H7 (cell line): ENCODE results near the gene CDR2L. TPM values are rescaled to one million over a fixed set of nuclear protein-coding genes. Genes with fewer than 3 reads are reported as not detected.

ENCODE experiments used
- DNase-seq: peaks from one replicate; pipeline ENCODE4 v3.0.0; 2012
- H3K27me3 ChIP-seq: 2 replicates; pipeline ENCODE4 v1.6.0; 2011; ENCODE audit warnings: mild to moderate bottlenecking, low read length; ENCODE audit not compliant: control insufficient read depth, insufficient read depth
- H3K36me3 ChIP-seq: replicated peaks from 2 replicates; pipeline ENCODE4 v1.5.1; 2011; ENCODE audit warnings: low read length; ENCODE audit not compliant: control insufficient read depth, insufficient read depth
- H3K4me3 ChIP-seq: 2 replicates; pipeline ENCODE4 v1.5.1; 2011; ENCODE audit warnings: low read depth, mild to moderate bottlenecking, control low read depth, low read length, moderate library complexity; ENCODE audit not compliant: insufficient read depth
- total RNA-seq: library from RNA; depleted of rRNA; stranded (reverse); fragments of >200 nt; shearing (Covaris generic); gene quantifications from 2 replicates; pipeline ENCODE4 v1.2.3, GENCODE V29; 2014; rRNA removed

CDR2L gene
- total RNA-seq, 1 experiment from 2014 or later = 23.5 TPM

DNA sequence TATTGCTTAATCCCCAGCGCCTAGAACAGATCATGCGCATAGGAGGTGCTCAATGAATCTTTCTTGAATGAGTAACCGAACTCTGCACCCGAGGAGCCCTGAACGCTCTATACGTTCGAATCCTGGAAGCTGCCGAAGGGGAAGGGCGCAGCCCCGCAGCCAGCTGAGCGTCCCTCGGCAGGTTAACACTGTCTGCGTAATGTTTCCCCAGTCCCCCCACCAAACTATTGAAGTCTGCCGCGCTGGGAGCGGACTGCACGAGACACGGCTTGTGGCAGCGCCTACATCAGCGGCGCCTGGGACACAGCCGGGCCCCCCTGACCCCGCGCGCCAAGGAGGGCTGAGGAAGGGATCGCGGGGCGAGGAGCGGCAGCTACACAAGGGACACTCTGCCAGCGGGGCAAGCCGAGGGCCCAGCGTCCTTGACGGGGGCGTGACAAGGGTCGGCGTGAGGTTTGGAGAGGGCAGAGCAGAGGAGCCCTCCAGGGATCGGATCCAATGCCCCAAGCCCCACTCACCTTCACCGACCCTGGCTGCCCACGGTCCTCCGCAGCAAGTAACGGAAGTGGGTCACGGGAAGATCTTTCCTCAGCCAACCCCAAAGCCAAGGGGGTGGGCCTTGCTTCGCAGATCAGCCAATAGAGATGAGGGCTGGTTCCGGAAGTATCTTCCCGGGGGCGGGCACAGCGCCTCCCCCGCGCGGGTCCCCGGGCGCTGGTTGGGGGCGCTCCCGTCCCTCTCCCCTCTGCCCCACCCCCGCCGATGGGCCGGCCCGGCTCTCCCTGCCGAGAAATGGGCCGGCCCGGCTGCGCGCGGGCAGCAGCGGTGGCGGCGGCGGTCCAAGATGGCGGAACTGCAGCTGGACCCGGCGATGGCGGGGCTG lies 59.2 kb downstream of the CDR2L start, which contains the start of the genes ATP5PD and KCTD2:
Gene ATP5PD, minus strand, starts transcription at position 563 of the 883 bp plus-strand sequence. CDS start 4,319 bp downstream, outside the sequence.
Gene KCTD2, plus strand, starts transcription at position 819 of the 883 bp plus-strand sequence. Its CDS starts 26 bp downstream, at position 845.
- DNase-seq = peak; percentile 99
- Histone ChIP-seq H3K27me3 (no peaks in the 10 kb centered on the region), H3K36me3 (peaks cover 10% of the 10 kb centered on the region), H3K4me3 (peak within 1 kb of the TSS; percentile 98)

DNA sequence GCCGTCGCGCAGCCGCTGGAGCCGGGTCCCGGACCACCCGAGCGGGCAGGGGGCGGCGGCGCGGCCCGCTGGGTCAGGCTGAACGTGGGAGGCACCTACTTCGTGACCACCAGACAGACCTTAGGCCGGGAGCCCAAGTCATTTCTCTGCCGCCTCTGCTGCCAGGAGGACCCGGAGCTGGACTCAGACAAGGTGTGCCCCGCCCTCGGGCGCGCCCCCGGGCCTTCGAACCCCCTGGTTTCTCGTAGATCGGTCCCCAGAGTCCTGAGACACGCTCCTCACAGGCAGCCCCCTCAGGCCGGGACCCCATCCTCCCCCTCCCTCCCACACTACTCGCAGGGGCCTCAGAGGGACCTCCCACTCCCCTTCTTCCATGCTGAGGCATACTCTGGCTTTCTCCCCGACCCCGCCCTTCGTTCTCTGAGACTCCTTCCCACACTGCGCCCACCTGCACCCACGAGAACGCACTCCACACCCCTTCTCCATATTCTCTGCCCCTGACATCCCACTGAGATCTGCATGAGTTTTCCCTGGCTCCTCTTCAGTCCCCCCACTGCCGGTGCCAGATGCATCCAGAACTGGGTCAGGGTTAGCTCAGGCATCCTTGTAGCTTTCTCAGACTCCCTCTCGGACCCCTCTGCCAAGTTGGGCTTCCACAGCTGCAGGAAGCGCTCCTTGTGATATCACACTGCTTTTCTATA lies 60.1 kb downstream of the CDR2L start:
- peaks cover 11% of the 10 kb centered on the region for H3K36me3 ChIP-seq
- peak overlapping the region; percentile 94 for H3K4me3 ChIP-seq
- DNase-seq = peak; percentile 70

DNA sequence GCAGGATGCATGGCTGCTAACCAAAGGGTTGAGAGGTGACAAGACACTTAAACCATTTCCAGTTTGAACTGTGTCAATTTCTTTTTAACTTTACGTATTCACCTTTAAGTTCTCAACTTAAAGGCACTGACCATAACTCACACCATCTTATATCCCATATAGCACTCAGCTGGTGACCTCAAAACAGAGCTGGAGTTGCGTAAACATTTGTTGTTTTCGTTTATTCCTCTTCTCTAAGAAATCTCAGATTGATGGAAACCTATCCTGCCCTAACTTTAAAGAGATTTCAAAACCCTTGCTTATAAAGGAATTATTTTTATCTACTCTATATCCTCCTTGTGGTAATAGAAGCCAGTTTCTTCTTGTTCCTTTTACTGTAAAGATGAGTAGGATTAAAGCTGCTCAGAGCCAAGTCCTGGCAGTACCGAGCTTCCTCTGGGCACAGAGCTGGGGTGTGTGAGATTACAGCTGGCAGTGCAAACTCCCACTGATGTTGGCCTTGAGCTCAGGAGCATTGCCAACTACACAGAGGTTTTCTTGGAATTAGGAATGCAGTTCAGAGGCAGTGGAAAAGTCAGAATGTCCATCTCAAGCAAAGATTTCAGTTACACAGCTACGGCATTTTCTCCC lies 60.9 kb downstream of the CDR2L start:
- Histone ChIP-seq H3K4me3 (peak overlapping the region; percentile 94), H3K27me3 (no peaks in the 10 kb centered on the region)
- DNase-seq = no peak

More for the DNA sequence above, 60.1 kb downstream of the CDR2L start:
- H3K27me3 ChIP-seq = no peaks in the 10 kb centered on the region

DNA sequence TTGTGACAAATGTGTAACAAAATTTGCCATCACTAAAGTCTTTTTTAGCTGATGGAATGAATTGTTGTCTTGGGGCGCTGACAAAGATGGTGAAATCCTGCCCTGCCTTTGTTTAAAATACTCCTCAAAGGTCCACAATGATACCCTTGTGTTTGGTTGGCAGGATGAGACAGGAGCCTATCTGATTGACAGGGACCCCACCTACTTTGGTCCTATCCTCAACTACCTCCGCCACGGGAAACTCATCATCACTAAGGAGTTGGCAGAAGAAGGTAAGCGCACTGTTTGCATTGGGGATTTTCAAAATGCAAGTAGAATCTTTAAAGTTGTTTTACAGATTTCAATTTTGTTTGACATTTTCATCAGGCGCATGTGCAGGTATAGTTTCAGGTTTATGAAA lies 61.6 kb downstream of the CDR2L start:
- Histone ChIP-seq H3K4me3 (no peak overlapping the region), H3K36me3 (peaks cover 19% of the 10 kb centered on the region)
- DNase-seq = no peak

More for the DNA sequence above, 60.9 kb downstream of the CDR2L start:
- peaks cover 17% of the 10 kb centered on the region for H3K36me3 ChIP-seq

DNA sequence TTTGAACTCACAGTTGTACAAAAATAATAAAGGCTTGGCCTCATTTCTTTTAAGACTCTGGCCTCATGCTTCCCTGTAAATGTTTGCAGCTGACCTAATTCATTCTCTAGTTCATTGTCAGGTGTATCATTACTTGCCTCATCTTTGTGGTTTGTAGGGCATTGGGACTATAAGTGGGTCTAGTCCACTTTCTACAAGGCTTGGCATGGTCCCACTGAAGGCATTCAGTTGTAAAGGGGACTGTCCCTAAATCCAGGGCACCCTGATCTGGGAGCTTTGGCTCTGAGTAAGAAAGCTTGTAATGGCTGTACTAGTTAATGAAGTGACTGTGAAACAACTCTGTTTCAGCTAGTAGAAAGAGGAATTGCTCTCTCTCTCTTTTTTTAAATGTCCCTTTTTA lies 62.3 kb downstream of the CDR2L start:
- Histone ChIP-seq H3K27me3 (no peaks in the 10 kb centered on the region), H3K36me3 (peaks cover 21% of the 10 kb centered on the region), H3K4me3 (no peak overlapping the region)
- DNase-seq = no peak

More for the DNA sequence above, 61.6 kb downstream of the CDR2L start:
- H3K27me3 ChIP-seq = no peaks in the 10 kb centered on the region

DNA sequence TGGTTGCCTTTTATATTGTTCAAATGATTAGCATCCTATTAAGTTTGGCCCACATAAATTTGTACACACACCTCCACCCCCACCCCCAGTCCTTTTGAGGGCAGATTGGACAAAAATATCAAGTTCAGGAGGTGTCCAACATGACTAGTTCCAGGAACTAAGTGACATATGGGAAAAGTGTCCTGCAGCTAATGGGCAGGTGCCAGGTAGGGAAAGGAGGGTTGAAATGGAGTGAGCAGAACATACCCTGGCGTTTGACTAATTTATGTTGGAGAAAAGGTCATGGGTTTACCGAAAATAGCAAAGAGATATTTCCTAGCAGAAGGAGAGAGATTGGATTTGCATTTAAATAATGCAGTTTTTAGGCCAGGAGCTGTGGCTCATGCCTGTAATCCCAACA lies 64.5 kb downstream of the CDR2L start:
- peaks cover 21% of the 10 kb centered on the region for H3K36me3 ChIP-seq
- no peaks in the 10 kb centered on the region for H3K27me3 ChIP-seq
- DNase-seq = no peak
- no peak overlapping the region for H3K4me3 ChIP-seq

Other genes with a start within 250 kb of the CDR2L start
- 63.1 and 79.1 TPM in 2 replicates for gene NHERF1, start 239.0 kb upstream of the CDR2L start, total RNA-seq
- 47.9 and 73.3 TPM in 2 replicates for gene NAT9, start 211.3 kb upstream of the CDR2L start, total RNA-seq
- not detected in 2 replicates for gene GRIN2C, start 127.7 kb upstream of the CDR2L start, total RNA-seq
- 4.9 and 9.7 TPM in 2 replicates for gene FDXR, start 114.6 kb upstream of the CDR2L start, total RNA-seq
- gene FADS6, start 94.0 kb upstream of the CDR2L start, total RNA-seq = 0.52 TPM in 1 of 2 replicates, not detected in the other
- 0.59 and 1.3 TPM in 2 replicates for gene USH1G, start 64.4 kb upstream of the CDR2L start, total RNA-seq
- gene OTOP2, start 63.4 kb upstream of the CDR2L start, total RNA-seq = not detected in 2 replicates
- gene OTOP3, start 51.7 kb upstream of the CDR2L start, total RNA-seq = not detected in 2 replicates
- 2.1 and 7.8 TPM in 2 replicates for gene HID1, start 14.9 kb upstream of the CDR2L start, total RNA-seq
- 62.0 and 68.4 TPM in 2 replicates for gene MRPL58, start 25.0 kb downstream of the CDR2L start, total RNA-seq
- 399 and 432 TPM in 2 replicates for gene ATP5PD, start 59.3 kb downstream of the CDR2L start, total RNA-seq
- 34.9 and 41.0 TPM in 2 replicates for gene KCTD2, start 59.6 kb downstream of the CDR2L start, total RNA-seq
- gene SLC16A5, start 100.3 kb downstream of the CDR2L start, total RNA-seq = 28.2 and 38.8 TPM in 2 replicates
- gene ARMC7, start 122.3 kb downstream of the CDR2L start, total RNA-seq = 6.2 and 9.5 TPM in 2 replicates
- 106 and 118 TPM in 2 replicates for gene NT5C, start 144.1 kb downstream of the CDR2L start, total RNA-seq
- 410 and 454 TPM in 2 replicates for gene JPT1, start 166.9 kb downstream of the CDR2L start, total RNA-seq
- 321 and 329 TPM in 2 replicates for gene SUMO2, start 195.3 kb downstream of the CDR2L start, total RNA-seq
- gene NUP85, start 218.0 kb downstream of the CDR2L start, total RNA-seq = 61.7 and 62.8 TPM in 2 replicates